Common myeloid progenitor, CD34-positive (primary cell): ENCODE measurements around the gene GRK3. TPM values are rescaled to one million over a fixed set of nuclear protein-coding genes. Genes with fewer than 3 reads are reported as not detected.
"Not testable (repeated sequence)": the region's sequence is repeated elsewhere in the genome, so short reads cannot be mapped to it uniquely, and the experiment has no call there.

Experiments
- CTCF ChIA-PET: fragments of 350-600 bp; sonication (Branson Sonifier 250); formaldehyde crosslinking; loops from one replicate; lab custom pipeline; 2021; ENCODE audit warnings: antibody characterized with exemption; lab: Charles Lee
- POLR2A ChIA-PET: fragments of 350-600 bp; sonication (Branson Sonifier 250); formaldehyde crosslinking; loops from one replicate; lab custom pipeline; 2021; ENCODE audit warnings: antibody characterized with exemption; lab: Charles Lee
- DNase-seq, 3 donors: peaks; one replicate each; pipeline versions ENCODE4 v3.0.0 to v3.0.0-alpha.2; 2013
- H3K27ac ChIP-seq, 2 experiments: 1 replicate in 1 of 2; 2 replicates in 1 of 2; pipeline ENCODE4 v1.7.0; 2013; ENCODE audit warnings: inconsistent platforms in 2 of 2, low read length in 2 of 2, mild to moderate bottlenecking in 2 of 2, low read depth in 1 of 2, moderate library complexity in 1 of 2; ENCODE audit not compliant: severe bottlenecking in 2 of 2, insufficient read depth in 1 of 2, poor library complexity in 1 of 2
- H3K27me3 ChIP-seq, 5 experiments: replicated peaks in 2 of 5; 1 replicate in 3 of 5; 2 replicates in 2 of 5; pipeline versions ENCODE4 v1.6.1 to v1.7.0; 2013; ENCODE audit warnings: low read length in 4 of 5, mild to moderate bottlenecking in 2 of 5, moderate library complexity in 2 of 5, inconsistent platforms in 1 of 5; ENCODE audit not compliant: insufficient read depth in 5 of 5, control insufficient read depth in 4 of 5
- H3K36me3 ChIP-seq, 4 experiments: 1 replicate in 2 of 4; 2 replicates in 2 of 4; pipeline versions ENCODE4 v1.6.1 to v1.7.0; 2013; ENCODE audit warnings: low read length in 3 of 4, control low read depth in 1 of 4, mild to moderate bottlenecking in 1 of 4; ENCODE audit not compliant: control insufficient read depth in 4 of 4, insufficient read depth in 4 of 4
- H3K4me1 ChIP-seq, 4 experiments: 1 replicate in 3 of 4; 2 replicates in 1 of 4; pipeline versions ENCODE4 v1.6.1 to v1.7.1; 2013; ENCODE audit warnings: low read length in 3 of 4, mild to moderate bottlenecking in 3 of 4, control low read depth in 1 of 4, inconsistent platforms in 1 of 4, moderate library complexity in 1 of 4; ENCODE audit not compliant: control insufficient read depth in 4 of 4, insufficient read depth in 4 of 4; ENCODE audit errors: control extremely low read depth in 1 of 4
- H3K4me3 ChIP-seq, 7 experiments: 1 replicate in 4 of 7; 2 replicates in 3 of 7; pipeline versions ENCODE4 v1.5.1 to v1.7.0; 2013; ENCODE audit warnings: mild to moderate bottlenecking in 7 of 7, low read length in 6 of 7, moderate library complexity in 6 of 7, inconsistent platforms in 2 of 7, low read depth in 2 of 7, control low read depth in 1 of 7; ENCODE audit not compliant: insufficient read depth in 4 of 7, control insufficient read depth in 1 of 7; ENCODE audit errors: extremely low read depth in 1 of 7
- H3K9me3 ChIP-seq, 5 experiments: 1 replicate in 4 of 5; 2 replicates in 1 of 5; pipeline versions ENCODE4 v1.6.1 to v1.7.1; 2013; ENCODE audit warnings: low read length in 4 of 5, mild to moderate bottlenecking in 2 of 5, inconsistent platforms in 1 of 5, low read depth in 1 of 5, moderate library complexity in 1 of 5; ENCODE audit not compliant: control insufficient read depth in 4 of 5, insufficient read depth in 2 of 5; ENCODE audit errors: control extremely low read depth in 1 of 5
- WGBS: methylation state at CpG from one replicate; pipeline ENCODE4 v1.1.5; 2013; ENCODE audit not compliant: insufficient coverage; 5-methylcytosine and 5-hydroxymethylcytosine counted together
- polyA plus RNA-seq: library from polyadenylated mRNA; unstranded; fragments of 120-200 nt; gene quantifications from one replicate; pipeline ENCODE4 v1.2.1, GENCODE V29; 2013

Gene GRK3
- polyA plus RNA-seq: 15.4 TPM

GRCh38 chr22:25564320-25564978 lies at the start of gene GRK3:
Gene GRK3, plus strand, starts transcription at chr22:25564675. Its CDS starts 366 bp downstream, at chr22:25565041.
- H3K4me1 ChIP-seq: peaks cover 7 to 48% (median 44%) of the 10 kb centered on the region in 4 experiments
- no peaks in the 10 kb centered on the region for H3K9me3 ChIP-seq
- peak within 1 kb of the TSS; percentile 80 to 93 (median 89) for H3K4me3 ChIP-seq
- ChIA-PET POLR2A (no interaction called here), CTCF (interaction anchor here (0.6 to 2.5 kb wide), 4 partner anchors 10 to 330 kb away, joined by 3 to 7 read pairs (median 4); no protein-coding TSS in a partner anchor)
- H3K27ac ChIP-seq: peak within 1 kb of the TSS; percentile 25 to 64
- peak in 2 of 3 donors; percentile 68 to 78 for DNase-seq
- H3K36me3 ChIP-seq: no peaks in the 10 kb centered on the region
- WGBS: 0% methylated on average over 46 of the region's 73 CpGs
- no peaks in the 10 kb centered on the region for H3K27me3 ChIP-seq

GRCh38 chr22:25518000-25518663 lies 46.3 kb upstream of the GRK3 start:
- no peak for DNase-seq
- ChIA-PET CTCF (no interaction called here), POLR2A (no interaction called here)
- H3K27ac ChIP-seq: no peak overlapping the region
- H3K27me3 ChIP-seq: no peaks in the 10 kb centered on the region
- H3K4me1 ChIP-seq: no peaks in the 10 kb centered on the region
- WGBS: 99% methylated on average over 11 of the region's 12 CpGs
- H3K9me3 ChIP-seq: peaks cover 0 to 2% (median 0%) of the 10 kb centered on the region in 5 experiments
- H3K36me3 ChIP-seq: no peaks in the 10 kb centered on the region
- H3K4me3 ChIP-seq: no peak overlapping the region

- H3K27ac ChIP-seq: no peak overlapping the region
- no peak for DNase-seq
- H3K27me3 ChIP-seq: no peaks in the 10 kb centered on the region
- CTCF ChIA-PET: no interaction called here
- H3K9me3 ChIP-seq: peaks cover 0 to 16% (median 6%) of the 10 kb centered on the region in 5 experiments
- POLR2A ChIA-PET: no interaction called here
- no peaks in the 10 kb centered on the region for H3K4me1 ChIP-seq
- no peaks in the 10 kb centered on the region for H3K36me3 ChIP-seq
- no peak overlapping the region for H3K4me3 ChIP-seq
- WGBS: 100% methylated on average over 1 of the region's 1 CpG
Observed at GRCh38 chr22:25525376-25525775, 39.1 kb upstream of the GRK3 start.

- POLR2A ChIA-PET, H3K27ac ChIP-seq, H3K36me3 ChIP-seq, H3K27me3 ChIP-seq, H3K4me1 ChIP-seq, CTCF ChIA-PET, DNase-seq, H3K4me3 ChIP-seq: not testable (repeated sequence)
- no CpG with 5 or more reads among the region's 3 CpGs for WGBS
- H3K9me3 ChIP-seq: peaks cover 0 to 16% (median 6%) of the 10 kb centered on the region in 5 experiments
Observed at GRCh38 chr22:25525804-25526584, 38.5 kb upstream of the GRK3 start.

- POLR2A ChIA-PET, DNase-seq, H3K36me3 ChIP-seq, H3K4me3 ChIP-seq, H3K27me3 ChIP-seq, H3K4me1 ChIP-seq, H3K27ac ChIP-seq: not testable (repeated sequence)
- H3K9me3 ChIP-seq: peaks cover 0 to 16% (median 6%) of the 10 kb centered on the region in 5 experiments
- CTCF ChIA-PET: interaction anchor here (1.6 kb wide), 1 partner anchor 14 kb away, joined by 5 read pairs; no protein-coding TSS in a partner anchor
- WGBS: no CpG with 5 or more reads among the region's 1 CpG
Observed at GRCh38 chr22:25527016-25527415, 37.5 kb upstream of the GRK3 start.

- H3K36me3 ChIP-seq, POLR2A ChIA-PET: not testable (repeated sequence)
Observed at GRCh38 chr22:25528068-25528467, 36.4 kb upstream of the GRK3 start.

More at GRCh38 chr22:25528068-25528467, 36.4 kb upstream of the GRK3 start:
- not testable (repeated sequence) for H3K27me3 ChIP-seq, H3K27ac ChIP-seq, H3K4me3 ChIP-seq, H3K4me1 ChIP-seq, DNase-seq
- WGBS: 100% methylated on average over 1 of the region's 3 CpGs
- peaks cover 0 to 14% (median 6%) of the 10 kb centered on the region in 5 experiments for H3K9me3 ChIP-seq
- CTCF ChIA-PET: interaction anchor here (1.6 kb wide), 1 partner anchor 13 kb away, joined by 5 read pairs; no protein-coding TSS in a partner anchor
